Loucy (cell line): ENCODE results near the gene TAS1R2.

Experiments used
- H2AFZ ChIP-seq: fragments of 200-600 bp; sonication (generic); 2 replicates; pipeline ENCODE4 v1.6.0; 2016; ENCODE audit warnings: antibody characterized with exemption, mild to moderate bottlenecking, low read length, moderate library complexity
- H3F3A ChIP-seq: fragments of 200-600 bp; 2 replicates; pipeline ENCODE4 v1.6.0; 2016; ENCODE audit warnings: antibody characterized with exemption, low read depth, mild to moderate bottlenecking
- H3K27me3 ChIP-seq: fragments of 200-600 bp; sonication (generic); 2 replicates; pipeline ENCODE4 v1.6.1; 2014; ENCODE audit warnings: low read length, mild to moderate bottlenecking; ENCODE audit not compliant: insufficient read depth, poor library complexity, severe bottlenecking
- H3K36me3 ChIP-seq: fragments of 200-600 bp; sonication (generic); 2 replicates; pipeline ENCODE4 v1.6.1; 2016; ENCODE audit warnings: low read length; ENCODE audit not compliant: insufficient read depth
- H3K4me1 ChIP-seq: fragments of 200-600 bp; sonication (generic); 2 replicates; pipeline ENCODE4 v1.5.1; 2014; ENCODE audit warnings: low read length, mild to moderate bottlenecking; ENCODE audit not compliant: insufficient read depth, poor library complexity, severe bottlenecking
- H3K4me2 ChIP-seq: fragments of 200-600 bp; sonication (generic); 2 replicates; pipeline ENCODE4 v1.6.0; 2014; ENCODE audit warnings: antibody characterized with exemption, low read length, low read depth, mild to moderate bottlenecking; ENCODE audit not compliant: poor library complexity, severe bottlenecking
- H3K4me3 ChIP-seq: fragments of 200-600 bp; sonication (generic); 2 replicates; pipeline ENCODE4 v1.5.1; 2014; ENCODE audit warnings: low read length, mild to moderate bottlenecking, mixed read lengths; ENCODE audit not compliant: poor library complexity, severe bottlenecking
- H3K79me2 ChIP-seq: fragments of 200-600 bp; sonication (generic); 2 replicates; pipeline ENCODE4 v1.6.1; 2014; ENCODE audit warnings: low read length; ENCODE audit not compliant: insufficient read depth
- H3K9ac ChIP-seq: fragments of 200-600 bp; sonication (generic); 2 replicates; pipeline ENCODE4 v1.6.0; 2014; ENCODE audit warnings: mild to moderate bottlenecking, low read depth, low read length, moderate library complexity; ENCODE audit not compliant: poor library complexity, severe bottlenecking
- H3K9me2 ChIP-seq: fragments of 200-600 bp; sonication (generic); replicated peaks from 2 replicates; pipeline ENCODE4 v1.6.1; 2016; ENCODE audit warnings: low read depth, low read length, mixed read lengths
- H3K9me3 ChIP-seq: fragments of 200-600 bp; sonication (generic); 2 replicates; pipeline ENCODE4 v1.6.1; 2014; ENCODE audit warnings: mild to moderate bottlenecking, antibody characterized with exemption, low read length, low read depth; ENCODE audit not compliant: insufficient read depth
- H4K20me1 ChIP-seq: fragments of 200-600 bp; sonication (generic); 2 replicates; pipeline ENCODE4 v1.6.0; 2014; ENCODE audit warnings: antibody characterized with exemption, low read length, mild to moderate bottlenecking; ENCODE audit not compliant: insufficient read depth, poor library complexity, severe bottlenecking
- EZH2phosphoT487 ChIP-seq: fragments of 200-600 bp; IDR thresholded peaks from 2 replicates; pipeline ENCODE4 v1.6.1; 2018; ENCODE audit warnings: antibody characterized with exemption, mild to moderate bottlenecking, moderate library complexity, borderline replicate concordance
- TF ChIP-seq, protein P1 (sequence below): fragments of 200-600 bp; sonication (generic); conservative IDR thresholded peaks from 2 replicates; pipeline ENCODE4 v1.5.1; 2014; ENCODE audit warnings: mild to moderate bottlenecking, antibody characterized with exemption, low read length

Gene TAS1R2

DNA sequence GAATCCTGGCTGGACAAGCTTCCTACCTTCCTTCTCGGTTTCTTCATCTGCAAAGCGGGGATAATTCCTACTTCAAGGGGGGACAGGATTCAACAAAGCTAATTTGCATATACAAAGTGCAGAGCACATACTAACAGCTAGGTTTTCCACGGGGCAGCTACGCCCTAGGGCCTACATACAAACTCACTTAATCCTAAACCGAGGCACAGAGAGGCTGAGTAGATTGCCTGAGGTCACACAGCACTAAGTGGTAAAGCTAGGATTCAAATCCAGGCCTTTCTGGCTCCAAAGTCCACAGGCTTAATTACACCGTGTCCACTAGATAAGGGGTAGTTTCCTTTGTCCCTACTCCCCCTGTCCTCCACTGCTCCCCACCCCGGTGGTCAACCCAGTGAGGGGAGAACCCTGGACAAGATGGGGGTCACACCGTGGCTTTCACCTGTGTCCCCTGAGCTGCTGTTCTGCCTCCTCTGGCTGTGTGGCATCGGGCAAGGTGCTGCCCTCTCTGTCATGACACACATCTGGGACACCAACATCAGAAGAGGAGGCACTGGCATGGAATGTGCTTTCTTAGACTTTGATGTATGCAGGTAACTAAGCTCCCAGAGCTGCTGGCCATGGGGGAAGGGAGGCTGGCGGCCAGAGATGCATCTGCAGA is 44.5 kb downstream of the TAS1R2 start:
- Histone ChIP-seq H3K9ac (no peak overlapping the region), H3K9me3 (no peaks in the 10 kb centered on the region), H3K27me3 (no peaks in the 10 kb centered on the region), H3K4me2 (no peak overlapping the region), H4K20me1 (no peaks in the 10 kb centered on the region), H3K4me1 (no peaks in the 10 kb centered on the region), H3K36me3 (no peaks in the 10 kb centered on the region), H3K79me2 (no peaks in the 10 kb centered on the region), H2AFZ (no peak overlapping the region), H3F3A (no peaks in the 10 kb centered on the region), H3K9me2 (no peaks in the 10 kb centered on the region), H3K4me3 (no peak overlapping the region)
- TF ChIP-seq EZH2phosphoT487 = no peak
- TF ChIP-seq, protein P1, sequence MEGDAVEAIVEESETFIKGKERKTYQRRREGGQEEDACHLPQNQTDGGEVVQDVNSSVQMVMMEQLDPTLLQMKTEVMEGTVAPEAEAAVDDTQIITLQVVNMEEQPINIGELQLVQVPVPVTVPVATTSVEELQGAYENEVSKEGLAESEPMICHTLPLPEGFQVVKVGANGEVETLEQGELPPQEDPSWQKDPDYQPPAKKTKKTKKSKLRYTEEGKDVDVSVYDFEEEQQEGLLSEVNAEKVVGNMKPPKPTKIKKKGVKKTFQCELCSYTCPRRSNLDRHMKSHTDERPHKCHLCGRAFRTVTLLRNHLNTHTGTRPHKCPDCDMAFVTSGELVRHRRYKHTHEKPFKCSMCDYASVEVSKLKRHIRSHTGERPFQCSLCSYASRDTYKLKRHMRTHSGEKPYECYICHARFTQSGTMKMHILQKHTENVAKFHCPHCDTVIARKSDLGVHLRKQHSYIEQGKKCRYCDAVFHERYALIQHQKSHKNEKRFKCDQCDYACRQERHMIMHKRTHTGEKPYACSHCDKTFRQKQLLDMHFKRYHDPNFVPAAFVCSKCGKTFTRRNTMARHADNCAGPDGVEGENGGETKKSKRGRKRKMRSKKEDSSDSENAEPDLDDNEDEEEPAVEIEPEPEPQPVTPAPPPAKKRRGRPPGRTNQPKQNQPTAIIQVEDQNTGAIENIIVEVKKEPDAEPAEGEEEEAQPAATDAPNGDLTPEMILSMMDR = no peak

DNA sequence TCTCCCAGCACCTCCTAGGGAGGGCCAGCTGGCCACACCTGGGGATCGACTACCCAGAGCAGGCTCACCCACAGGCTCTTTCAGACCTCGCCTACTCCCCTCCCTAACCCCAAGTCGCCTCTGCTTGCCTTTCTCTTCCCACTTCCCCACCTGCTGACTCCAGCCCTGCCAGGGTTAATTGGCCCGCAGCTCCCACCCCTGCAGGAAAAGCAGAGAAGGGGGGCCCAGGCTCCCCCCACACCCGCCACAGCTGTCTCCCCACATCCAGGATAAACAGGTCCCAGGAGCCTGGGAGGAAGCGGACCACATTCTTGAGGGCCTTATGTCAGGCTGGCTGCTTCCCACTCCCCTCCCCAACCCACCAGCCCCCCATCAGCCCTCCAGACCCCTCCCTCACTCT is 45.0 kb downstream of the TAS1R2 start:
- Histone ChIP-seq H3K36me3 (no peaks in the 10 kb centered on the region), H3K4me2 (no peak overlapping the region), H3K4me1 (no peaks in the 10 kb centered on the region), H3K9ac (no peak overlapping the region), H3K4me3 (no peak overlapping the region), H3F3A (no peaks in the 10 kb centered on the region), H3K9me3 (no peaks in the 10 kb centered on the region), H3K79me2 (no peaks in the 10 kb centered on the region), H3K27me3 (no peaks in the 10 kb centered on the region), H4K20me1 (no peaks in the 10 kb centered on the region), H3K9me2 (no peaks in the 10 kb centered on the region), H2AFZ (no peak overlapping the region)
- no peak for TF ChIP-seq EZH2phosphoT487
- TF ChIP-seq, protein P1 = no peak

DNA sequence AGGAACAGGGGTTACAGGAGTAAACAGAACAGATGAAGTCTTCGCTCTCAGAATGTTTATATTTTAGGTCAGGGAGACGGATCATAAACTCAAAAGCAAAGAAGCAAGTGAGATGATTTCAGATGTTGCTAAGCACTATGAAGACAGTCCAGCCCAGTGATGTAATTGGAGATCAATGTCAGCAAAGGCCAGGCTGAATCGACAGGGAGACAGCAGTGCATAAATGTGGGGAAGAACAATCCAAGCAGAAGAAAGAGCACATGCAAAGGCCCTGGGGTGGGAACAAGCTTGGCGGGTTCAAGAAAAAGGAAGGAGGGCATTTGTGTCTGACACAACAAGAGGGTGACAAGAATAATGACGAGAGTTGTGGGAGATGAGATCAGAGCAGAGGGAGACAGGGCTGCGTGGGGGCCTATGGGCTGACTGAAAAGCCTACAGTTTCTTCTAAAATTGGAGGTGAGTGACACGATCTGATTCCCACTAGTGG is 47.0 kb downstream of the TAS1R2 start:
- Histone ChIP-seq H3K4me1 (no peaks in the 10 kb centered on the region), H3K9ac (no peak overlapping the region), H3K9me3 (no peaks in the 10 kb centered on the region), H3K27me3 (no peaks in the 10 kb centered on the region), H3K4me3 (no peak overlapping the region), H3K9me2 (no peaks in the 10 kb centered on the region), H4K20me1 (no peaks in the 10 kb centered on the region), H3F3A (no peaks in the 10 kb centered on the region), H3K4me2 (no peak overlapping the region), H3K36me3 (no peaks in the 10 kb centered on the region), H3K79me2 (no peaks in the 10 kb centered on the region), H2AFZ (no peak overlapping the region)
- TF ChIP-seq, protein P1 = no peak
- TF ChIP-seq EZH2phosphoT487 = no peak
